GM23338 (cell line): ENCODE results near the gene FANK1. TPM values are rescaled to one million over a fixed set of nuclear protein-coding genes. Genes with fewer than 3 reads are reported as not detected.
"Not testable (repeated sequence)": the region's sequence is repeated elsewhere in the genome, so short reads cannot be mapped to it uniquely, and the experiment has no call there.

Experiments
- ATAC-seq: fragments of 200-7000 bp; cut with Tn5 transposase; 3 replicates; pipeline ENCODE4 v1.9.1; 2020
- DNase-seq: peaks from one replicate; pipeline ENCODE4 v3.0.0-alpha.2; 2015; ENCODE audit warnings: low spot score
- H2AFZ ChIP-seq: fragments of 200-600 bp; sonication (generic); 2 replicates; pipeline ENCODE4 v1.8.0; 2016; ENCODE audit warnings: antibody characterized with exemption, mild to moderate bottlenecking, moderate library complexity
- H3F3A ChIP-seq: fragments of 200-600 bp; sonication (generic); replicated peaks from 2 replicates; pipeline ENCODE4 v1.8.0; 2017; ENCODE audit warnings: antibody characterized with exemption, mixed run types, low read depth
- H3K27ac ChIP-seq: fragments of 200-600 bp; sonication (generic); 2 replicates; pipeline ENCODE4 v1.6.1; 2016; ENCODE audit warnings: low read depth
- H3K27me3 ChIP-seq: fragments of 200-600 bp; sonication (generic); 2 replicates; pipeline ENCODE4 v1.8.0; 2016; ENCODE audit warnings: mild to moderate bottlenecking, mixed run types, moderate library complexity; ENCODE audit not compliant: insufficient read depth
- H3K36me3 ChIP-seq: fragments of 200-600 bp; sonication (generic); 2 replicates; pipeline ENCODE4 v1.8.0; 2016; ENCODE audit warnings: mild to moderate bottlenecking; ENCODE audit not compliant: insufficient read depth
- H3K4me1 ChIP-seq: fragments of 200-600 bp; sonication (generic); 2 replicates; pipeline ENCODE4 v1.8.0; 2016; ENCODE audit warnings: mild to moderate bottlenecking, moderate library complexity; ENCODE audit not compliant: insufficient read depth
- H3K4me2 ChIP-seq: fragments of 200-600 bp; sonication (generic); 2 replicates; pipeline ENCODE4 v1.7.1; 2017; ENCODE audit warnings: mixed run types
- H3K4me3 ChIP-seq: fragments of 200-600 bp; sonication (generic); 2 replicates; pipeline ENCODE4 v1.6.1; 2016; ENCODE audit warnings: mixed run types
- H3K79me2 ChIP-seq: fragments of 200-600 bp; sonication (generic); replicated peaks from 2 replicates; pipeline ENCODE4 v1.8.0; 2017; ENCODE audit warnings: mild to moderate bottlenecking; ENCODE audit not compliant: insufficient read depth
- H3K9me2 ChIP-seq: fragments of 200-600 bp; sonication (generic); 2 replicates; pipeline ENCODE4 v1.8.0; 2017; ENCODE audit not compliant: insufficient read depth
- H4K20me1 ChIP-seq: fragments of 200-600 bp; sonication (generic); replicated peaks from 2 replicates; pipeline ENCODE4 v1.8.0; 2017; ENCODE audit warnings: mild to moderate bottlenecking; ENCODE audit not compliant: insufficient read depth
- H3K27ac Mint-ChIP-seq: 2 replicates; pipeline ENCODE4 v1.8.0; 2020; ENCODE audit warnings: inconsistent platforms, mild to moderate bottlenecking, moderate library complexity, mixed read lengths
- H3K27me3 Mint-ChIP-seq: 3 replicates; pipeline ENCODE4 v1.8.0; 2022; ENCODE audit warnings: low read depth, mild to moderate bottlenecking, moderate library complexity, mixed read lengths, inconsistent platforms; ENCODE audit not compliant: insufficient read depth, poor library complexity
- H3K36me3 Mint-ChIP-seq: 3 replicates; pipeline ENCODE4 v1.8.0; 2021; ENCODE audit warnings: low read depth, mild to moderate bottlenecking, inconsistent platforms, moderate library complexity, mixed read lengths
- H3K4me1 Mint-ChIP-seq: 3 replicates; pipeline ENCODE4 v1.8.0; 2020; ENCODE audit warnings: mild to moderate bottlenecking, inconsistent platforms, mixed read lengths
- H3K4me3 Mint-ChIP-seq: 3 replicates; pipeline ENCODE4 v1.8.0; 2021; ENCODE audit warnings: moderate library complexity, mild to moderate bottlenecking, inconsistent platforms, mixed read lengths
- H3K9me3 Mint-ChIP-seq: 3 replicates; pipeline ENCODE4 v1.8.0; 2020; ENCODE audit warnings: moderate library complexity, mild to moderate bottlenecking, inconsistent platforms, mixed read lengths
- CTCF ChIP-seq, 2 experiments: fragments of 200-600 bp in 1 of 2; sonication (generic) in 1 of 2; conservative IDR thresholded peaks; 2 replicates each; pipeline versions ENCODE4 v1.5.1 to v1.6.1; 2016 to 2017; ENCODE audit warnings: antibody characterized with exemption in 2 of 2, low read depth in 2 of 2, mild to moderate bottlenecking in 2 of 2, moderate library complexity in 1 of 2
- ETS1 ChIP-seq: IDR thresholded peaks from 2 replicates; pipeline ENCODE4 v1.6.1; 2016; ENCODE audit warnings: antibody characterized with exemption
- POLR2AphosphoS5 ChIP-seq: IDR thresholded peaks from 2 replicates; pipeline ENCODE4 v1.6.1; 2016; ENCODE audit warnings: antibody characterized with exemption, low read depth
- REST ChIP-seq: IDR thresholded peaks from one replicate; pipeline ENCODE4 v1.6.1; 2018; ENCODE audit warnings: antibody characterized with exemption; ENCODE audit not compliant: unreplicated experiment
- ZNF114 ChIP-seq: fragments of 250-450 bp; sonication (Bioruptor Pico); IDR thresholded peaks from 2 replicates; pipeline ENCODE4 v1.5.0; 2020; ENCODE audit warnings: mild to moderate bottlenecking, moderate library complexity
- polyA plus RNA-seq: library from polyadenylated mRNA; unstranded; fragments of >200 nt; fragmentation: Nextera tagmentation; extraction: Ambion mirVana; gene quantifications from 2 replicates; pipeline ENCODE4 v1.2.1, GENCODE V29; 2016
- total RNA-seq: library from RNA; depleted of rRNA; stranded (reverse); fragments of >200 nt; shearing (Covaris generic); gene quantifications from 2 replicates; pipeline ENCODE4 v1.2.3, GENCODE V29; 2014

FANK1 gene
- total and polyA plus RNA-seq, 2 experiments from 2014 or later: 0.37 to 0.69 TPM

- not testable (repeated sequence) for H2AFZ ChIP-seq, H4K20me1 ChIP-seq, DNase-seq, H3K9me2 ChIP-seq, ATAC-seq, H3K4me1 Mint-ChIP-seq, H3K4me3 ChIP-seq, H3K27me3 Mint-ChIP-seq, H3K27ac ChIP-seq, H3K79me2 ChIP-seq, H3K4me2 ChIP-seq, H3K36me3 ChIP-seq, H3F3A ChIP-seq, H3K4me1 ChIP-seq, H3K27me3 ChIP-seq, H3K27ac Mint-ChIP-seq, H3K4me3 Mint-ChIP-seq, H3K36me3 Mint-ChIP-seq
- peaks cover 20% of the 10 kb centered on the region for H3K9me3 Mint-ChIP-seq
Observed at GRCh38 chr10:125970077-125970630, 73.8 kb downstream of the FANK1 start.

- Histone ChIP-seq H3K79me2 (no peaks in the 10 kb centered on the region), H3K36me3 (no peaks in the 10 kb centered on the region), H3K4me1 (peaks cover 5% of the 10 kb centered on the region; the same call in 1 of the 2 replicates), H3F3A (no peaks in the 10 kb centered on the region), H4K20me1 (no peaks in the 10 kb centered on the region), H2AFZ (0 out of 2 replicates have a peak overlapping the region, but pooled peaks have one; percentile 85), H3K4me2 (no peak overlapping the region), H3K27ac (no peak overlapping the region), H3K4me3 (no peak overlapping the region), H3K27me3 (no peaks in the 10 kb centered on the region), H3K9me2 (peaks cover 4% of the 10 kb centered on the region; the same call in 1 of the 2 replicates)
- peaks cover 13% of the 10 kb centered on the region for H3K4me1 Mint-ChIP-seq
- TF ChIP-seq REST: no peak
- peak; percentile 62 to 69 for TF ChIP-seq CTCF (conservative IDR thresholded peaks at IDR 0.05; ENCODE audit: low read depth in 2 of 2)
- DNase-seq (peak; percentile 73), ATAC-seq (peak; percentile 68)
- no peak overlapping the region for H3K4me3 Mint-ChIP-seq
- no peak overlapping the region for H3K27ac Mint-ChIP-seq
- H3K36me3 Mint-ChIP-seq: no peaks in the 10 kb centered on the region
- H3K9me3 Mint-ChIP-seq: 0 out of 3 replicates have a peak, but pooled peaks cover 1% of the 10 kb centered on the region
- peaks cover 3% of the 10 kb centered on the region for H3K27me3 Mint-ChIP-seq
Observed at GRCh38 chr10:125976960-125977605, 80.7 kb downstream of the FANK1 start.

- Mint-ChIP-seq H3K36me3 (no peaks in the 10 kb centered on the region), H3K27me3 (no peaks in the 10 kb centered on the region), H3K27ac (no peak overlapping the region), H3K4me1 (peaks cover 24% of the 10 kb centered on the region), H3K9me3 (no peaks in the 10 kb centered on the region; the same call in 2 of the 3 replicates), H3K4me3 (no peak overlapping the region)
- Histone ChIP-seq H3F3A (no peaks in the 10 kb centered on the region), H3K4me1 (peaks cover 10% of the 10 kb centered on the region; the same call in 1 of the 2 replicates), H3K27me3 (no peaks in the 10 kb centered on the region), H3K36me3 (no peaks in the 10 kb centered on the region), H2AFZ (no peak overlapping the region), H3K9me2 (peaks cover 2% of the 10 kb centered on the region; the same call in 1 of the 2 replicates), H4K20me1 (no peaks in the 10 kb centered on the region), H3K4me2 (no peak overlapping the region), H3K79me2 (no peaks in the 10 kb centered on the region), H3K27ac (no peak overlapping the region), H3K4me3 (no peak overlapping the region)
- DNase-seq (no peak), ATAC-seq (no peak)
- no peak for TF ChIP-seq ETS1
- no peak for TF ChIP-seq ZNF114
- TF ChIP-seq REST: no peak
- TF ChIP-seq POLR2AphosphoS5: no peak
Observed at GRCh38 chr10:125979976-125980375, 83.6 kb downstream of the FANK1 start.
